ENCODE data around the gene TMEM229A.
"Not testable (repeated sequence)": the region's sequence is repeated elsewhere in the genome, so short reads cannot be mapped to it uniquely, and the experiment has no call there.

TMEM229A gene

DNA sequence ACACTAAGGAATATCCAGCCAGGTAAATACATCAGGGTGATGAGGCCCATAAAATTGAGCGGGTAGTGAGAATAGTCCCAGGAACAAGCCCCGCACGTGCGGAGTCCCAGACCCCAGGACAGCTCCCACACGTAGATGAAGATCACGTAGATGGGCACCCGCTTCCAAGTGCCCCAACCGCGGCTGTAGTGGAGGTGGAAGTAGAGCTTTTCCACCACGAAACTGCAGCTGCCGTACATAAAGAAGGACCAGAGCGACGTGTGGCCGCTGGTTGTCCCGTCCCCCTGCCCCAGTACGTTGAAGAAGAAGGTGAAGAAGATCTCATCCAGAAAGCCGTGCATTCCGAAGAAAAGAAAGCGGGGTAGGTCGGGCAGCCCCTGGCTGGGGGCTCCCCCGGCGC lies 948 bp downstream of the TMEM229A start:
- no peak for FAIRE-seq

- no peak for FAIRE-seq
These were observed 1.5 kb downstream of the TMEM229A start for GRCh38 chr7:124031406-124031805.

- no peak for FAIRE-seq
These were observed 1.9 kb downstream of the TMEM229A start for GRCh38 chr7:124030964-124031363.

GRCh38 chr7:124029396-124030188 lies 3.3 kb downstream of the TMEM229A start:
- no peak for FAIRE-seq

DNA sequence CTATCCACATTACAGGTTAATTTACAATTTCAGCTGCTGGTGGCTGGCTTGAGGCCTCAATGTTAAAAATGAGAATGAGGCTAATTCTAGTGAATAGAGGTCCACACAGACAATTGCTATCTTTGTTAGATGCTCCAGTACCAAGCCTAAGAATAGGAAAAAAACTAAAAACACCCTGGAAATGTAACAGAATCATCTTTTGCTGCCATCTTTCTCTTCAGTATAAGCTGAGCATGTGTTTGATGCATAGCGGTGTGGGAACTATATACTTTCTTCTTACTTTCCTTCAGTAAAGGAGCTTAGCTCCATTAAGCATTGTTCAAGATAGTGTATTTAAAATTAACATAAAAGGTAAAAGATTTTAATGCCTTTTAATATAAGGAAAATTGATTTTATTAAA lies 5.6 kb downstream of the TMEM229A start:
- no peak for FAIRE-seq

GRCh38 chr7:124024329-124024728 lies 8.5 kb downstream of the TMEM229A start:
- not testable (repeated sequence) for FAIRE-seq

DNA sequence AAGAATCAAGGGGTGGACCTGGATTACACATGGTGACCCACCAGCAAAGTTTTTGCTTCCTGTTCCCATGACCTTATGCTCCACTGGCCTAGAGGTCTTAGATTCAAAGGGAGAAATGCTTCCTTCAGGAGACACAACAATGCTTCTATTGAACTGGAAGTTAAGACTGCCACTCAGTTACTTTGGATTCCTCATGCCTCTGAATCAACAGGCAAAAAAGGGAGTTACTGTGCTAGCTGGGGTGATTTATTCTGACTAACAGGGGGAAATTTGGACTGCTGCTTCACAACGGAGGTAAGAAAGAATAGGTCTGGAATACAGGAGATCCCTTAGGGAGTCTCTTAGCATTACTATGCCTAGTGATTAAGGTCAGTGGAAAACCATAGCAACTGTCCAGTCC lies 10.3 kb downstream of the TMEM229A start:
- no peak for FAIRE-seq

- FAIRE-seq, result no peak
These were observed 12.8 kb downstream of the TMEM229A start for GRCh38 chr7:124020060-124020459.

GRCh38 chr7:124013306-124013705 lies 19.6 kb downstream of the TMEM229A start:
- FAIRE-seq, result no peak

- FAIRE-seq, result no peak
These were observed 20.0 kb downstream of the TMEM229A start for GRCh38 chr7:124012864-124013263.

GRCh38 chr7:124009321-124009720 lies 23.5 kb downstream of the TMEM229A start:
- FAIRE-seq, result no peak

- FAIRE-seq, result not testable (repeated sequence)
These were observed 24.6 kb downstream of the TMEM229A start for GRCh38 chr7:124008296-124008695.

DNA sequence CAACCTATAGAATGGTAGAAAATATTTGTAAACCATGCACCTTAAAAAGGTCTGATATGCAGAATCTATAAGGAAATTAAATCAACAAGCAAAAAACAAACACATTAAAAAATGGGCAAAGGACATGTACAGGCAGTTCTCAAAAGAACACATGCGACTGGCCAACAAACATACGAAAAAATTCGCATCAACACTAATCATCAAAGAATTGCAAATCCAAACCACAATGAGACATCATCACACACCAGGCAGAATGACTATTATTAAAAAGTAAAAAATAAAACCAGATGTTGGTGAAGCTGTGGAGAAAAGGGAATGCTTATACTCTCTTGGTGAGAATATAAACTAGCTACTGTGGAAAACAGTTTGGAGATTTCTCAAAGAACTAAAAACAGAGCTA lies 33.2 kb downstream of the TMEM229A start:
- FAIRE-seq, result no peak

GRCh38 chr7:123998921-123999320 lies 33.9 kb downstream of the TMEM229A start:
- FAIRE-seq, result no peak

- FAIRE-seq, result no peak
These were observed 36.6 kb downstream of the TMEM229A start for GRCh38 chr7:123996327-123996625.

DNA sequence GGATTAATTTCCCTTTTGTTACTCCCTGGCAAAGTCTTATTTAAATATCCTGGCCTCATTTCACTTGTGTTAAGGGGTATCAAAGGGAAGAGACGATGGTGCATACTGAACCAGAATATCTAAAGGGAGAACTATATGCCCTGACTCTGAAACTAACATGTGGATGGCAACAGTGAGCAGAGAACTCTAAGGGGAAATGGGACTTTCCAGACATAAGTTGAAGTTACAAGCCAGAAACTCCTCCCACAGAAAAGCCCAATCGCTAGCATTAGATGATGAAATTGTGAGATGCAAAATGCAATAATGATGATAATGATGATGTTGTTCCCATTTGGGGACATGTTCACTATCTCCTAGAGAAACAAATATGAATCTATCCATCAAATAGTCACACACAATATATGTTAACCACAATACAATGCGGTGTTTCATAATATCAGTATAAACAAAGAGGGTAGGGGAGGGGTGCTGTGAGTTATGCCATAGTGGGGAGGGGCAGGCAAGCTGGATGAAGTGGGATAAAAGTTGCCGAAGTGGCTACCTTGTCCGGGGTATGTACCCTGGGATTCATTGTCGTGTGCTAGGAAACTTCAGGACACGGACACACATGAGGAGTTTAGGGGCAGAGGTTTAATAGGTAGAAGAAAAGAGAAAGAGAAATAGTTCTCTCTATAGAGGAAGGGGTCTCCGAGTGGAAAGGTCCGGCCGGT lies 37.1 kb downstream of the TMEM229A start:
- no peak for FAIRE-seq

- FAIRE-seq, result no peak
These were observed 38.4 kb downstream of the TMEM229A start for GRCh38 chr7:123994449-123994848.

GRCh38 chr7:123993996-123994395 lies 38.9 kb downstream of the TMEM229A start:
- FAIRE-seq, result no peak

DNA sequence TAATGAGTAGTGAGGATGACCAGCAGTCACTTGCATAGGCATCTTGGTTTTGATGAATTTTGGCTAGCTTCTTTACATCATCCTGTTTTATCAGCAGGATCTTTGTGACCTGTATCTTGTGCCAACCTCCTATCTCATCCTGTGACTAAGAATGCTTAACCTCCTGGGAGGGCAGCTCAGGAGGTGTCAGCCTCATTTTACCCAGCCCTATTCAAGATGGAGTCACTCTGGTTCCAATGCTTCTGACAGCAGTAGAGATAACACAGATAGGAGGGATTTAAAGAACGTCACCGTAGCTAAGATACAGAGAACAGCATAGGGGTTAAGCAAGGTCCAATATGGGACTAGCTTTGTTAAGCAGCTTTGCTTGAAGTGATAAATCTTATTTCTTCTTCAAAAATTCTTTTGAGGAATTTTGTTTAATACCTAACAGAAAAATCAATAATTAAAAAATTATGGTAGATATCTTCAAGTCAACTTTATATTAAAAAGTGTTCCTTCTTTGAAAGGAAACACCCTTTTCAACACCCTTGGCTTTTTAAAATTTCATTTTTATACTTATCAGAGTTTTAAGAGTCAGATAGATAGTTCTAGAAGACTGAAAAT lies 39.9 kb downstream of the TMEM229A start:
- FAIRE-seq, result no peak

DNA sequence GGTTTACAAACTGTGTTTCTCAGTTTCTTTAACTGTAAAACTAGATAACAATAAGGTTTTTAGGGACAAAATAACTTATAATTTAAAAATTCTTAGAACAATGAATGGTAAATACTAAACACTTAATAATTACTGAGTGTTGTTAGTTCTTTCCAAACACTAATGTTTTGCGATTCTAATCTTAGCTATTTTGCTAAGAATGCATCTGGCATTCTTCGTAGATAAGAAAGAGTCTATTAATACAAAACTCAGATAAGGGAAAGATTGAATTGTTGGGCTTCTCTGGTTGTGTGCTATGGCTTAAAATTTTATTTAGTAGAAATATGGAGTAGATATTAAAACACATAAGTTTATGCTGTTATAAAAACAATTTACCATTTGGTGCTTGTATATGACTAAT lies 45.4 kb downstream of the TMEM229A start:
- no peak for FAIRE-seq
